NB4 (cell line): ENCODE data around the gene AGXT.
A peak's percentile ranks its signal among the peaks of the same experiment; 100 is the strongest.
"Not testable (repeated sequence)": the region's sequence is repeated elsewhere in the genome, so short reads cannot be mapped to it uniquely, and the experiment has no call there.

Experiments used
- DNase-seq: peaks from one replicate; pipeline ENCODE4 v3.0.0; 2010; ENCODE audit warnings: low read depth
- H3K4me3 ChIP-seq: one replicate; pipeline ENCODE4 v1.5.1; 2011; ENCODE audit warnings: mild to moderate bottlenecking, low read depth, low read length, moderate library complexity
- MYC ChIP-seq: IDR thresholded peaks from 2 replicates; pipeline ENCODE4 v1.6.1; 2011; ENCODE audit warnings: low read depth, low read length
- POLR2A ChIP-seq: IDR thresholded peaks from 2 replicates; pipeline ENCODE4 v1.6.1; 2011; ENCODE audit warnings: mild to moderate bottlenecking; ENCODE audit not compliant: insufficient read length; ENCODE audit errors: extremely low read depth
- TF ChIP-seq, protein P1 (sequence below): IDR thresholded peaks from one replicate; pipeline ENCODE4 v1.5.1; 2012; ENCODE audit warnings: low read depth, low read length
- TF ChIP-seq, protein P2 (sequence below): IDR thresholded peaks from 2 replicates; pipeline ENCODE4 v1.6.1; 2011; ENCODE audit warnings: low read depth, low read length

AGXT gene

DNA sequence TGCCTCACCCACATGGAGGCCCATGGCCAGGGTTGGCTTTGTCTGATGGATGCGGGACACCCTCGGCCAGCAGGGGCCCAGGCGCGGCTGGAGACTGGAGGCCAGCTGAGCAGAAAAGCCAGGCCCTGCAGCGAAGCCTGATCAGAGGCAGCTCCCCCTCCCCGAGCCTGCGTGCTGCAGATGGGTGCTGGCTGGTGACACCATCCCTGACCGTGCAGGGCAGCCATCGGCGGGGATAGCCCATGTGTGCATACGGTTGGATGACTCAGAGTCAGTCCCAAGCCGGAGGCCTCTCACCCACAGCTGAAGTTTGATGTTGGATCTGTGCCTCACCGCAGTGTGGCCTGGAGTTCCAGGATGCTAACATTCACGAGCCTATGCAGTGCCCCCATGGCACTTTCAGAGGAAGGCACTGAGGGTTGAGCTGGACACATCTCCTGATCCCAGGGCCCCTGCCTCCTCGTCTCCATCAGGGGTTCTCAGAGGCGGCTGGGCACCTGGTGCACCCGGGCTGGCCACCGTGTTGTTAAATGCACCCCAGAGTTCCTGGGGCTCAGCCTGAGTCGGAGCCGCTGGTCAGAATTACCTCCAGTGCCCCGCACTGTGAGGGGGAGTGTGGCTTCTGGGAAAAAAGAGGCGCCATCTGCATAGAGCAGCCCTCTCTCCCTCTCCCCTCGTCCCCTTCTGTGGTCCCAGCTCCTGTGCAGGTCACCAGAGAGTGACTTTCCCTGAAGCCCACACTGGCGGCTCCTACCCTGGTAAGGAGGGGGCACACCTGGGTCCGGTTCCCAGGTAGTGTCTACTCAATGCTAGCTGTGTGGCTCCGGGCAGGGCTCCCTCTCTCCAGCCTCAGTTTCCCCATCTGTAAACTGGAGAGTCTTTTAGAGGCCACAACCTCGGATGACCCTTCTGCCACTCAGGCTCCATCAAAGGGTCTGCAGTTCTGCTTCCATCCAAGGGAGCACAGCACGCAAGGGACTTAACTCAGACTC lies 29.2 kb upstream of the AGXT start:
- TF ChIP-seq, protein P1, sequence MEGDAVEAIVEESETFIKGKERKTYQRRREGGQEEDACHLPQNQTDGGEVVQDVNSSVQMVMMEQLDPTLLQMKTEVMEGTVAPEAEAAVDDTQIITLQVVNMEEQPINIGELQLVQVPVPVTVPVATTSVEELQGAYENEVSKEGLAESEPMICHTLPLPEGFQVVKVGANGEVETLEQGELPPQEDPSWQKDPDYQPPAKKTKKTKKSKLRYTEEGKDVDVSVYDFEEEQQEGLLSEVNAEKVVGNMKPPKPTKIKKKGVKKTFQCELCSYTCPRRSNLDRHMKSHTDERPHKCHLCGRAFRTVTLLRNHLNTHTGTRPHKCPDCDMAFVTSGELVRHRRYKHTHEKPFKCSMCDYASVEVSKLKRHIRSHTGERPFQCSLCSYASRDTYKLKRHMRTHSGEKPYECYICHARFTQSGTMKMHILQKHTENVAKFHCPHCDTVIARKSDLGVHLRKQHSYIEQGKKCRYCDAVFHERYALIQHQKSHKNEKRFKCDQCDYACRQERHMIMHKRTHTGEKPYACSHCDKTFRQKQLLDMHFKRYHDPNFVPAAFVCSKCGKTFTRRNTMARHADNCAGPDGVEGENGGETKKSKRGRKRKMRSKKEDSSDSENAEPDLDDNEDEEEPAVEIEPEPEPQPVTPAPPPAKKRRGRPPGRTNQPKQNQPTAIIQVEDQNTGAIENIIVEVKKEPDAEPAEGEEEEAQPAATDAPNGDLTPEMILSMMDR: no peak
- TF ChIP-seq MYC (no peak), POLR2A (no peak)
- TF ChIP-seq, protein P2, sequence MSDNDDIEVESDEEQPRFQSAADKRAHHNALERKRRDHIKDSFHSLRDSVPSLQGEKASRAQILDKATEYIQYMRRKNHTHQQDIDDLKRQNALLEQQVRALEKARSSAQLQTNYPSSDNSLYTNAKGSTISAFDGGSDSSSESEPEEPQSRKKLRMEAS: no peak
- no peak overlapping the region for H3K4me3 ChIP-seq
- no peak for DNase-seq

DNA sequence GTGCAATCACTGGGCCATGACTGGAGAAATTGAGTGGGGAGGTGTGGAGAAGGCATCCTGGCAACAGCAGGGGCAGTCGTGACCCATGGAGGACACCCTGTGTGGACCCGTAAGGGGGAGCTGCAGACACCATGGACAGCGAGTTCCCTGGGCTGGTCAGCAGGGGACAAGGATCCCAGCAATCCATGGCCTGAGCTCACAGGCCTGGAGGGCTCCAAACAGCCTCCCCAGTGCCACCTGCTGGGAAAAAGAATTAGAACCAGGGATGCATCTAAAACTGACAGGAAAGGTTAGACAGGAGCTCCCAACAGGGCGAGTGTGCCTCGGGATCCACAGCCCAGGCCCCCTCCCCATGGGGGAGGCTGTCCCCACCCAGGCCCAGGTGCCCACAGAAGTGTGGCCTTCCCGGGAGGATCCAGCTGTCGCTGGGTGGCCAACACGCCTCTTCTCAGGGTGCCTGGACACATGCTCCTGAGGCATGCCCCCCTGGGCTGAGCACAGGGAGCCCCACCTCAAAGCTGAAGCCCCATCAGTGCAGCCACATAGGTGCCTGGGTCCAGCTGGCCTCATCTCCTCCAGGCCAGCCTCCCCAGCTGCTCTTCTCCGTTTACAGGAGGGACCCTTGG lies 28.1 kb upstream of the AGXT start:
- TF ChIP-seq MYC (no peak), POLR2A (no peak)
- TF ChIP-seq, protein P1: peak; percentile 60
- DNase-seq: peak; percentile 51
- H3K4me3 ChIP-seq: no peak overlapping the region

DNA sequence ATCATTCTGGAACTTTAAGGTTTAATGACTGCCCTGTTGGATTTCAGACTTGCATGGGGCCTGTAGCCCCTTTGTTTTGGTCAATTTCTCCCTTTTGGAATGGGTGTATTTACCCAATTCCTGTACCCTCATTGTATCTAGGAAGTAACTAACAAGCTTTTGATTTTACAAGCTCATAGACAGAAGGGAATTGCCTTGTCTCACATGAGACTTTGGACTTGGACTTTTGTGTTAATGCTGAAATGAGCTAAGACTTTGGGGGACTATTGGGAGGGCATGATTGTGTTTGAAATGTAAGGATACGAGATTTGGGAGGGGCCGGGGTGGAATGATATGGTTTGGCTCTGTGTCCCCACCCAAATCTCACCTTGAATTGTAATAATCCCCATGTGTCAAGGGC lies 22.3 kb upstream of the AGXT start:
- not testable (repeated sequence) for DNase-seq, H3K4me3 ChIP-seq

DNA sequence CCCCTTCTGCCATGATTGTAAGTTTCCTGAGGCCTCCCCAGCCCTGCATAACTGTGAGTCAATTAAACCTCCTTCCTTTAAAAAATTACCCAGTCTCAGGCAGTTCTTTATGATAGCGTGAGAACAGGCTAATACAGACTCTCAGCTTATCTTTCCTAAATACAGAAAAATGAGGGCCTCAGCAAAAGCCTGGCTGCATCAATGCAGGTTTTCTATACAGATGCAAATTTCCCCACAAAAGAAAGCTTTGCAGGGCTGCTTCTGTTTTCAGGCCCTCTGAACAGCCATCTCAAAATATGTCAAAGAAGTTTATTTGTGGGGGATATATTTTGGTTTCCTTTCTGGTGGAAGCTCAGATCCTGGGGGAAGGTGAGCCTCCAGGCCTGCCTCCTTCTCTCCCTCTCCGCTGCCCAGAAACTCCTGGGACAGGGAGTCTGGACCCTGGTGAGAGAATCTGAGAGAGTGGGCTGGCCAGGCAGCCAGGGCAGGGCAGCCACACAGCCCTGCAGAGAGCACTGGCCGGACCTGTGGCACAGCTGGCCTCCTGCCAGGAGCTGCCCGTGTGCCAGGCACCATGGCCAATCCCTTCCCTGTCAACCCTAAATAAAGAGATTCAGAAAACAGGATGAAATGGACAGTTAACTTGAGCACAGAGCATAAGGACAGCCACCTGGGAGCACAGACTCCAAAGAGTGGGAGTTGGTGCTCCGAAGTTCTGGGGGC lies 21.6 kb upstream of the AGXT start:
- TF ChIP-seq, protein P2: no peak
- TF ChIP-seq POLR2A: no peak
- TF ChIP-seq, protein P1: no peak
- DNase-seq: no peak

DNA sequence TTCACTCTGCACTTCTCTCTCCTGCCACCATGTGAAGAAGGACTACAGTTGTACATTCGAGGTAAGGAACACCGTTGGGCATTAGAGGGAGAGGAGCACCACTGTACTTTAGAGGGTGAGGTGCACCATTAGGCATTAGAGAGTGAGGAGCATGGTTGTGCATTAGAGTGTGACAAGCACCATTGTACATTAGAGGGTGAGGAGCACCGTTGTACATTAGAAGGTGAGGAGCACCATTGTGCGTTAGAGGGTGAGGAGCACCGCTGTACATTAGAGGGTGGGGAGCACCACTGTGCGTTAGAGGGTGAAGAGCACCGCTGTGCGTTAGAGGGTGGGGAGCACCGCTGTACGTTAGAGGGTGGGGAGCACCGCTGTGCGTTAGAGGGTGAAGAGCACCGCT lies 20.8 kb upstream of the AGXT start:
- TF ChIP-seq MYC (no peak), POLR2A (no peak)
- TF ChIP-seq, protein P2: no peak
- TF ChIP-seq, protein P1: no peak
- no peak overlapping the region for H3K4me3 ChIP-seq
- no peak for DNase-seq

More for the DNA sequence above, 21.6 kb upstream of the AGXT start:
- no peak overlapping the region for H3K4me3 ChIP-seq

DNA sequence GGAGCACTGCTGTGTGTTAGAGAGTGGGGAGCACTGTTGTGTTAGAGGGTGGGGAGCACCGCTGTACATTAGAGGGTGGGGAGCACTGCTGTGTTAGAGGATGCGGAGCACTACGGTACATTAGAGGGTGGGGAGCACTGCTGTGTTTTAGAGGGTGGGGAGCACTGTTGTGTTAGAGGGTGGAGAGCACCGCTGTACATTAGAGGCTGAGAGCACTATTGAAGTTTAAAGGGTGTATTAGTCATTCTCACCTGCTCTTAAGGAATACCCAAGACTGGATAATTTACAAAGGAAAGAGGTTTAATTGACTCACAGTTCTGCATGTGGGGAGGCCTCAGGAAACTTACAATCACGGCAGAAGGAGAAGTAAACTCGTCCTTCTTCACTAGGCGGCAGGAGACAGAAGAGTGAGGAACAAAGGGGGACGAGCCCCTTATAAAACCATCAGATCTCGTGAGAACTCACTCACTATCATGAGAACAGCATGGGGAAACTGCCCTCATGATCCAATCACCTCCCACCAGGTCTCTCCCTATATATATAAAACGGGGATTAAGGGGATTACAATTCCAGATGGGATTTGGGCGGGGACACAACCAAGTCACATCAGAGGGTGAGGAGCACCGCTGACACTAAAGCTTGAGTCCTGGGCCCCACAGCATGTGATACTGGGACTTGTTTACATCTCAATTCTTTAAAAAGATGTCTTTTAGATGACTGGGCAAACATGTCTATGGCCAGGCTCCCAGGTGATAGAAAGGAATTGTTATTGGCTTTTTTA lies 19.5 kb upstream of the AGXT start:
- TF ChIP-seq, protein P2: no peak
- TF ChIP-seq MYC: no peak
- TF ChIP-seq, protein P1: no peak
- TF ChIP-seq POLR2A: no peak
- H3K4me3 ChIP-seq: no peak overlapping the region
- DNase-seq: no peak
